Large intestine (tissue), 3 donors: ENCODE measurements around the gene ARL5A. TPM values are rescaled to one million over a fixed set of nuclear protein-coding genes. Genes with fewer than 3 reads are reported as not detected.

Source experiments
- DNase-seq, 2 donors: peaks; one replicate each; pipeline versions ENCODE4 v3.0.0 to v3.0.0-alpha.2; 2013
- H3K27ac ChIP-seq: one replicate; pipeline ENCODE4 v1.5.1; 2013; ENCODE audit warnings: low read length
- H3K27me3 ChIP-seq: 2 replicates; pipeline ENCODE4 v1.6.1; 2013; ENCODE audit warnings: low read length; ENCODE audit not compliant: control insufficient read depth, insufficient read depth
- H3K36me3 ChIP-seq: 2 replicates; pipeline ENCODE4 v1.6.1; 2013; ENCODE audit warnings: low read length; ENCODE audit not compliant: control insufficient read depth, insufficient read depth
- H3K4me1 ChIP-seq: one replicate; pipeline ENCODE4 v1.6.1; 2013; ENCODE audit warnings: low read length; ENCODE audit not compliant: control insufficient read depth, insufficient read depth
- H3K4me3 ChIP-seq: one replicate; pipeline ENCODE4 v1.5.1; 2013; ENCODE audit warnings: low read length
- H3K9me3 ChIP-seq: one replicate; pipeline ENCODE4 v1.6.1; 2013; ENCODE audit warnings: mild to moderate bottlenecking, low read depth, low read length, moderate library complexity; ENCODE audit not compliant: control insufficient read depth
- WGBS: methylation state at CpG from one replicate; pipeline ENCODE4 v1.1.5; 2013; ENCODE audit warnings: low lambda C conversion rate; ENCODE audit not compliant: insufficient coverage; 5-methylcytosine and 5-hydroxymethylcytosine counted together
- polyA plus RNA-seq: library from polyadenylated mRNA; unstranded; fragments of 120-200 nt; gene quantifications from one replicate; pipeline ENCODE4 v1.2.1, GENCODE V29; 2013

The ARL5A gene
- polyA plus RNA-seq, 1 donor, result 43.4 TPM

- H3K27me3 ChIP-seq, result no peaks in the 10 kb centered on the region
- WGBS, result no CpG with 5 or more reads among the region's 2 CpGs
- no peak overlapping the region for H3K27ac ChIP-seq
- H3K36me3 ChIP-seq, result peaks cover 6% of the 10 kb centered on the region
- no peak for DNase-seq
- H3K4me1 ChIP-seq, result no peaks in the 10 kb centered on the region
- H3K9me3 ChIP-seq, result no peaks in the 10 kb centered on the region
- no peak overlapping the region for H3K4me3 ChIP-seq
These were observed 57.2 kb downstream of the ARL5A start for GRCh38 chr2:151770995-151771394.

DNA sequence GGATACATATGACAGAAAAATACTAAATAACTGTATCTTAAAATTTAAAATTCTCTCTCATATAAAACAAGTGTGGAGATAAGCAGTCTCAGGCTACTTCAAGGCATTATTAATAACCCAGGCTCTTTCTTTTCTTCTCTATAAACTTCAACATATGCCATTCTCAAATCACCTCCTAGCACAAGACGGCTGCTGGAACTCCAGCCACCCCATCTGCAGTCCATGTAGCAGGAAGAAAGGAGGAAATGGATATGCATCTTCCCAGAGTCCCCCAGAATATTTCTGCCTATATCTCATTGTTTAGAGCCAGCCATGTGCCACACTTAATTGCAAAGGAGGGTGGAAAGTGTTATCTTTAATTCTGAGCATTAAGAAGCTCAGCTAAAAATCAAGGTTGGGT is 58.6 kb downstream of the ARL5A start:
- Histone ChIP-seq H3K4me1 (no peaks in the 10 kb centered on the region), H3K36me3 (peaks cover 2% of the 10 kb centered on the region)

DNA sequence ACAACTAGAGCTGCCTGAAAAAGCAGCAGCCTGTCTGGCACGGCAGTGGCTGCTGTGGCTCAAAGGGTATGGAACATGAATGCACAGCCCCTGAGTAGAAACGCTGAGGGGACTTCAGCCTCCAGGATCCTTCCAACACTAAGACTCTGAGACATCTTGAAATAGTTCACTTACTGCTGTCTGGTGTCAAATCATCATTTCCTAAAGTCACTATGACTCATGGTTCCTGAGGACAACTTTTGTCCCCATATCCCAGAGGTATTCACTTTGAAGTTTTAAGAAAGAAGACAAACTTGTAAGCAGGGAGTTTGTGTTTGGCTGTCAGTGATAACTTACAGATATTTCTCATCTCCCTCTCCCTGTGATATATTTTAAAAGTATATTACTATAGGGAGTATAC is 60.7 kb downstream of the ARL5A start:
- no CpG with 5 or more reads among the region's 2 CpGs for WGBS
- Histone ChIP-seq H3K4me3 (no peak overlapping the region), H3K27ac (no peak overlapping the region)

More for the DNA sequence above, 58.6 kb downstream of the ARL5A start:
- DNase-seq, result no peak
- no peak overlapping the region for H3K27ac ChIP-seq
- no peaks in the 10 kb centered on the region for H3K27me3 ChIP-seq
- no CpG with 5 or more reads among the region's 1 CpG for WGBS
- H3K4me3 ChIP-seq, result no peak overlapping the region
- no peaks in the 10 kb centered on the region for H3K9me3 ChIP-seq

GRCh38 chr2:151766437-151767153 is 61.6 kb downstream of the ARL5A start:
- Histone ChIP-seq H3K9me3 (no peaks in the 10 kb centered on the region), H3K36me3 (peaks cover 2% of the 10 kb centered on the region), H3K4me1 (no peaks in the 10 kb centered on the region), H3K27me3 (no peaks in the 10 kb centered on the region), H3K4me3 (no peak overlapping the region), H3K27ac (no peak overlapping the region)
- WGBS, result no CpG with 5 or more reads among the region's 4 CpGs
- no peak for DNase-seq

More for the DNA sequence above, 60.7 kb downstream of the ARL5A start:
- H3K4me1 ChIP-seq, result no peaks in the 10 kb centered on the region
- no peak for DNase-seq
- peaks cover 2% of the 10 kb centered on the region for H3K36me3 ChIP-seq
- no peaks in the 10 kb centered on the region for H3K27me3 ChIP-seq
- no peaks in the 10 kb centered on the region for H3K9me3 ChIP-seq

GRCh38 chr2:151765760-151766410 is 62.3 kb downstream of the ARL5A start:
- no peak for DNase-seq
- WGBS, result no CpG with 5 or more reads among the region's 10 CpGs

DNA sequence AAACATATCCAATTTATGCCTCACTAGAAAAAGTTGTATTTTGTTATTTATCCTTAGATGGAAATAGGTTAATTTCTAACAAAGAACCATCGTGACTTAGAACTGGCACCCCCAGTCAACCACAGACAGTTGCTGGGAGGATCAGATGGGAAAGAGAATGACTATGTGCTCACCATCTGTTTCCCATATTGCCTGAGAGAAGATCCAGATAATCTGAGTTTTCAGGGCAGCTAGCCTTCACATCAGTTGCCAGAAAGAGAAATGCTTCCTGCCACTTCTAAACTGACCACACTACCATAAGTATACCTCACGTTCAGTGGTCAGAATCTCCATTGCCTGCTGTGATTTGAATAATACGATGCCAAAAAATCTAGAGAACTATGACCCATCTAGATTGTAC is 65.5 kb downstream of the ARL5A start:
- no peaks in the 10 kb centered on the region for H3K9me3 ChIP-seq
- DNase-seq, result no peak
- H3K4me3 ChIP-seq, result no peak overlapping the region
- H3K27me3 ChIP-seq, result no peaks in the 10 kb centered on the region
- no CpG with 5 or more reads among the region's 3 CpGs for WGBS
- peaks cover 2% of the 10 kb centered on the region for H3K36me3 ChIP-seq
- no peaks in the 10 kb centered on the region for H3K4me1 ChIP-seq
- no peak overlapping the region for H3K27ac ChIP-seq

More at GRCh38 chr2:151765760-151766410, 62.3 kb downstream of the ARL5A start:
- Histone ChIP-seq H3K27ac (no peak overlapping the region), H3K36me3 (peaks cover 2% of the 10 kb centered on the region), H3K4me3 (no peak overlapping the region), H3K9me3 (no peaks in the 10 kb centered on the region), H3K4me1 (no peaks in the 10 kb centered on the region), H3K27me3 (no peaks in the 10 kb centered on the region)

DNA sequence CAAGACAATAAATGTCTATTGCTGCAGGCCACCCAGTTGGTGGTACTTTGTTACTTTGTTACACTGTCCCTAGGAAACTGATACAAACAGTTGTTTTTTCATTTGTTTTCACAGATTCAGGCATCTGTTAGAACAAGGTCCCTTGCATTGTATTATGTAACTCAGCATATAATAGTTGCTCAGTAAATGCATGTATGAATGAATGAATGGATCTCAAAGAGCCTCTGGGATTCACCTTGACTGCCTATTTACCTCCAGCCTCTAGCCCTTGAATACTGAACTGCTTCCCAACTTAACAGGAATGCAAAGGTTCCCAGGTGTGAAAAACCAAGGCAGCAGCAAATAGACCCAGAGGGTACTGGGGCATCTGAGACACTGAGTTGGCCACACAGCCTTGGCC is 66.5 kb downstream of the ARL5A start:
- no peaks in the 10 kb centered on the region for H3K4me1 ChIP-seq
- H3K9me3 ChIP-seq, result no peaks in the 10 kb centered on the region
- H3K36me3 ChIP-seq, result no peaks in the 10 kb centered on the region
- no peak overlapping the region for H3K4me3 ChIP-seq
- DNase-seq, result no peak
- no peaks in the 10 kb centered on the region for H3K27me3 ChIP-seq
- no peak overlapping the region for H3K27ac ChIP-seq

DNA sequence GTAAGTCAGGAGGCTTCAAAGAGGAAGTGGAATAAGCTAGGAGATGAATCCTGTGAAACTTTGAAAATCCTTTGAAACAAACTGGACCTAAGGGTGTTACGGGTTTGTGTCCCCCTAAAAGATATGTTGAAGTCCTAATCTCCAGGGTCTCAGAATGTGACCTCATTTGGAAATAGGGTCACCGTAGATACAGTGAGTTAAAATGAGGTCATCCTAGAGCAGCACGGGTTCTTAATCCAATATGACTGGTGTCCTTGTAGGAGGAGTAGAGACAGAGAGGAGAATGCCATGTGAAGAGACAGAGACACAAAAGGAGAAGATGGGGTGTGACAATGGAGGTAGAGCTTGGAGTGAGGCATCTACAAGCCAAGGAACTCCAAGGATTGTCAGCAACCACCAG is 67.0 kb downstream of the ARL5A start:
- 57% methylated on average over 2 of the region's 3 CpGs for WGBS
- Histone ChIP-seq H3K27ac (no peak overlapping the region), H3K27me3 (no peaks in the 10 kb centered on the region), H3K9me3 (no peaks in the 10 kb centered on the region), H3K4me1 (no peaks in the 10 kb centered on the region), H3K4me3 (no peak overlapping the region), H3K36me3 (no peaks in the 10 kb centered on the region)
- DNase-seq, result no peak

- Histone ChIP-seq H3K36me3 (no peaks in the 10 kb centered on the region), H3K9me3 (no peaks in the 10 kb centered on the region), H3K27me3 (no peaks in the 10 kb centered on the region), H3K4me3 (no peak overlapping the region), H3K27ac (no peak overlapping the region), H3K4me1 (no peaks in the 10 kb centered on the region)
- WGBS, result no CpG with 5 or more reads among the region's 11 CpGs
- no peak for DNase-seq
These were observed 68.0 kb downstream of the ARL5A start for GRCh38 chr2:151760139-151760650.

- no CpG with 5 or more reads among the region's 3 CpGs for WGBS
- DNase-seq, result no peak
- no peak overlapping the region for H3K4me3 ChIP-seq
- H3K27ac ChIP-seq, result no peak overlapping the region
- no peaks in the 10 kb centered on the region for H3K9me3 ChIP-seq
- no peaks in the 10 kb centered on the region for H3K4me1 ChIP-seq
- no peaks in the 10 kb centered on the region for H3K36me3 ChIP-seq
- H3K27me3 ChIP-seq, result no peaks in the 10 kb centered on the region
These were observed 69.5 kb downstream of the ARL5A start for GRCh38 chr2:151758744-151759143.
